ENCODE data around the gene ATP2B3. TPM values are rescaled to one million over a fixed set of nuclear protein-coding genes. Genes with fewer than 3 reads are reported as not detected.

The ATP2B3 gene
- polyA plus RNA-seq, 1 experiment, result 0.02 TPM

- DNase-seq (ENCODE audit: low read depth), result no peak
- POLR2A ChIA-PET, result no interaction called here
- no peak overlapping the region for H3K4me3 ChIP-seq (ENCODE audit: low read depth, low read length)
- CTCF ChIA-PET, result interaction anchor here (8.7 kb wide), 1 partner anchor 40 kb away, joined by 132 read pairs; the partner anchor contains the start of gene HAUS7
- peaks cover 1% of the 10 kb centered on the region; the same call in 1 of the 2 replicates for H3K27me3 ChIP-seq (ENCODE audit: control insufficient read depth, insufficient read depth, low read length)
- TF ChIP-seq, protein P1, sequence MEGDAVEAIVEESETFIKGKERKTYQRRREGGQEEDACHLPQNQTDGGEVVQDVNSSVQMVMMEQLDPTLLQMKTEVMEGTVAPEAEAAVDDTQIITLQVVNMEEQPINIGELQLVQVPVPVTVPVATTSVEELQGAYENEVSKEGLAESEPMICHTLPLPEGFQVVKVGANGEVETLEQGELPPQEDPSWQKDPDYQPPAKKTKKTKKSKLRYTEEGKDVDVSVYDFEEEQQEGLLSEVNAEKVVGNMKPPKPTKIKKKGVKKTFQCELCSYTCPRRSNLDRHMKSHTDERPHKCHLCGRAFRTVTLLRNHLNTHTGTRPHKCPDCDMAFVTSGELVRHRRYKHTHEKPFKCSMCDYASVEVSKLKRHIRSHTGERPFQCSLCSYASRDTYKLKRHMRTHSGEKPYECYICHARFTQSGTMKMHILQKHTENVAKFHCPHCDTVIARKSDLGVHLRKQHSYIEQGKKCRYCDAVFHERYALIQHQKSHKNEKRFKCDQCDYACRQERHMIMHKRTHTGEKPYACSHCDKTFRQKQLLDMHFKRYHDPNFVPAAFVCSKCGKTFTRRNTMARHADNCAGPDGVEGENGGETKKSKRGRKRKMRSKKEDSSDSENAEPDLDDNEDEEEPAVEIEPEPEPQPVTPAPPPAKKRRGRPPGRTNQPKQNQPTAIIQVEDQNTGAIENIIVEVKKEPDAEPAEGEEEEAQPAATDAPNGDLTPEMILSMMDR (IDR thresholded peaks at IDR 0.05; ENCODE audit: insufficient read depth, low read depth, low read length), result no peak
- H3K36me3 ChIP-seq (ENCODE audit: control insufficient read depth, insufficient read depth, low read length), result peaks cover 2% of the 10 kb centered on the region
These were observed 5.5 kb upstream of the ATP2B3 start for GRCh38 chrX:153511784-153512500.

DNA sequence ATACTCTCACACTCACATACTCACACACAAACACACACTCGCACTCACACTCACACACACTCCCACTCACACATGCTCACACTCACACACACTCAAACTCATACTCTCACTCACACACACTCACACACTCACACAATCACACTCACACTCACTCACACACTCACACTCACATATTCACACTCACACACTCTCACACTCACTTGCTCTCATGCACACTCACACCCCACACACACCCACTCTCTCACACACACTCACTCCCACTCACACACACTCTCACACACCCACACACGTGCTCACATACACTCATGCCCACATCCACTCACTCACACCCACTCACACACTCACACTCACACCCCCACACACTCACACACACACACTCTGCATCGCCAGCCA lies 4.9 kb upstream of the ATP2B3 start:
- H3K36me3 ChIP-seq (ENCODE audit: control insufficient read depth, insufficient read depth, low read length), result peaks cover 2% of the 10 kb centered on the region; the same call in 1 of the 2 replicates
- H3K27me3 ChIP-seq (ENCODE audit: control insufficient read depth, insufficient read depth, low read length), result peaks cover 3% of the 10 kb centered on the region
- no peak for DNase-seq (ENCODE audit: low read depth)
- no peak overlapping the region for H3K4me3 ChIP-seq (ENCODE audit: low read depth, low read length)
- ChIA-PET POLR2A (no interaction called here), CTCF (interaction anchor here (8.7 kb wide), 1 partner anchor 41 kb away, joined by 132 read pairs; the partner anchor contains the start of gene HAUS7)
- TF ChIP-seq, protein P1 (IDR thresholded peaks at IDR 0.05; ENCODE audit: insufficient read depth, low read depth, low read length), result no peak

GRCh38 chrX:153513265-153513664 lies 4.2 kb upstream of the ATP2B3 start:
- Histone ChIP-seq H3K36me3 (ENCODE audit: control insufficient read depth, insufficient read depth, low read length) (no peaks in the 10 kb centered on the region; the same call in 1 of the 2 replicates), H3K27me3 (ENCODE audit: control insufficient read depth, insufficient read depth, low read length) (peaks cover 3% of the 10 kb centered on the region), H3K4me3 (ENCODE audit: low read depth, low read length) (no peak overlapping the region)
- ChIA-PET POLR2A (no interaction called here), CTCF (no interaction called here)
- no peak for DNase-seq (ENCODE audit: low read depth)
- TF ChIP-seq, protein P1 (IDR thresholded peaks at IDR 0.05; ENCODE audit: insufficient read depth, low read depth, low read length), result no peak

GRCh38 chrX:153514259-153514658 lies 3.2 kb upstream of the ATP2B3 start:
- CTCF ChIA-PET, result no interaction called here
- Histone ChIP-seq H3K27me3 (ENCODE audit: control insufficient read depth, insufficient read depth, low read length) (peaks cover 8% of the 10 kb centered on the region), H3K4me3 (ENCODE audit: low read depth, low read length) (no peak overlapping the region), H3K36me3 (ENCODE audit: control insufficient read depth, insufficient read depth, low read length) (no peaks in the 10 kb centered on the region)
- DNase-seq (ENCODE audit: low read depth), result no peak
- POLR2A ChIA-PET, result no interaction called here
- TF ChIP-seq, protein P1 (IDR thresholded peaks at IDR 0.05; ENCODE audit: insufficient read depth, low read depth, low read length), result no peak

DNA sequence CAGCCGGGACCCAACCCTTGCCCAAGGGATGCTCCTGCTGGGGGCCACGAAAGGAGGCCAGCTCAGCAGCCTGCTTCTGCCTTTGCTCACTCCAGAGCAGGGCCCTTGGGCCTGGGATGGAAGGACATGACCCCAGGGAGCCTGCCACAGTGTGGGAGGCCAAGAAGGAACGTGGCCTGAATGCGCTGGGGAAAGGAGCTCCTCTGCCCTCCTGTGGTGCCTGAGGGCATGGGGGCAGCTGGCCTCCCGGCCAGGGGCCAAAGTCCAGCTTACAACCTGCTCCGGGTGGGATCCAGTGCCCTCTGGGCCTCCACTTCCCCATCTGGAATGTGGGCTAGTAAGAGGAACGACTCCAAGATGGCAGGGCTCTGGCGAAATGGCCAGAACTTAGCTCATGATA lies 2.0 kb upstream of the ATP2B3 start:
- Histone ChIP-seq H3K27me3 (ENCODE audit: control insufficient read depth, insufficient read depth, low read length) (peaks cover 8% of the 10 kb centered on the region), H3K4me3 (ENCODE audit: low read depth, low read length) (no peak overlapping the region), H3K36me3 (ENCODE audit: control insufficient read depth, insufficient read depth, low read length) (no peaks in the 10 kb centered on the region)
- DNase-seq (ENCODE audit: low read depth), result no peak
- ChIA-PET POLR2A (no interaction called here), CTCF (interaction anchor here (0.9 to 1.2 kb wide), 3 partner anchors 8 to 45 kb away, joined by 4 to 6 read pairs (median 6); partner anchors contain the start of gene HAUS7)
- TF ChIP-seq, protein P1 (IDR thresholded peaks at IDR 0.05; ENCODE audit: insufficient read depth, low read depth, low read length), result no peak
